PC-9 (cell line): Measurements from ENCODE around the gene GMDS. TPM values are rescaled to one million over a fixed set of nuclear protein-coding genes. Genes with fewer than 3 reads are reported as not detected.

Experiments
- BruUV-seq: library from RNA; stranded (reverse); fragments of 400-500 nt; replicated peaks from 2 replicates; lab custom pipeline; 2021; lab: Mats Ljungman, UMichigan
- CTCF ChIA-PET: fragments of 300-600 bp; sonication (Branson Sonifier 250); formaldehyde crosslinking; loops from one replicate; lab custom pipeline; 2022; ENCODE audit warnings: antibody characterized with exemption; lab: Charles Lee
- POLR2A ChIA-PET: fragments of 300-600 bp; sonication (Branson Sonifier 250); formaldehyde crosslinking; loops from one replicate; lab custom pipeline; 2022; ENCODE audit warnings: antibody characterized with exemption; ENCODE audit not compliant: unreplicated experiment; lab: Charles Lee
- DNase-seq, 2 experiments: peaks; one replicate each; pipeline versions ENCODE4 v3.0.0 to v3.0.0-alpha.2; 2015 to 2022; ENCODE audit warnings: mixed read lengths in 1 of 2
- H2AFZ ChIP-seq: fragments of 200-600 bp; sonication (generic); 2 replicates; pipeline ENCODE4 v1.8.1; 2017; ENCODE audit warnings: antibody characterized with exemption
- H3F3A ChIP-seq: fragments of 200-600 bp; sonication (generic); 2 replicates; pipeline ENCODE4 v1.8.1; 2017; ENCODE audit warnings: antibody characterized with exemption, mild to moderate bottlenecking, low read depth; ENCODE audit not compliant: insufficient read depth
- H3K27ac ChIP-seq: fragments of 200-600 bp; sonication (generic); 2 replicates; pipeline ENCODE4 v1.6.1; 2016; ENCODE audit warnings: mixed run types
- H3K27me3 ChIP-seq: fragments of 200-600 bp; sonication (generic); 2 replicates; pipeline ENCODE4 v1.6.1; 2016; ENCODE audit warnings: low read depth, mixed run types; ENCODE audit not compliant: insufficient read depth
- H3K36me3 ChIP-seq: fragments of 200-600 bp; sonication (generic); 2 replicates; pipeline ENCODE4 v1.6.1; 2016; ENCODE audit warnings: low read depth, mixed run types
- H3K4me1 ChIP-seq: fragments of 200-600 bp; sonication (generic); replicated peaks from 2 replicates; pipeline ENCODE4 v1.6.1; 2016; ENCODE audit warnings: mixed run types; ENCODE audit not compliant: insufficient read depth
- H3K4me2 ChIP-seq: fragments of 200-600 bp; sonication (generic); 2 replicates; pipeline ENCODE4 v1.6.1; 2017; ENCODE audit warnings: mixed run types
- H3K4me3 ChIP-seq: fragments of 200-600 bp; sonication (generic); 2 replicates; pipeline ENCODE4 v1.6.1; 2016; ENCODE audit warnings: mixed run types
- H3K79me2 ChIP-seq: fragments of 200-600 bp; sonication (generic); 2 replicates; pipeline ENCODE4 v1.6.1; 2017; ENCODE audit warnings: low read depth, mixed run types
- H3K9me2 ChIP-seq: fragments of 200-600 bp; sonication (generic); 2 replicates; pipeline ENCODE4 v1.8.1; 2017; ENCODE audit warnings: mild to moderate bottlenecking; ENCODE audit not compliant: insufficient read depth
- H3K9me3 ChIP-seq: fragments of 200-600 bp; sonication (generic); 2 replicates; pipeline ENCODE4 v1.8.1; 2016; ENCODE audit warnings: low read depth; ENCODE audit not compliant: insufficient read depth
- H4K20me1 ChIP-seq: fragments of 200-600 bp; sonication (generic); 2 replicates; pipeline ENCODE4 v1.8.1; 2017; ENCODE audit not compliant: insufficient read depth
- CTCF ChIP-seq: fragments of 200-600 bp; sonication (generic); conservative IDR thresholded peaks from 2 replicates; pipeline ENCODE4 v1.6.1; 2017; ENCODE audit warnings: mixed run types, antibody characterized with exemption, mild to moderate bottlenecking, moderate library complexity
- EZH2 ChIP-seq: fragments of 200-600 bp; sonication (generic); IDR thresholded peaks from 2 replicates; pipeline ENCODE4 v1.8.0; 2017; ENCODE audit warnings: antibody characterized with exemption, low read depth
- intact Hi-C: fragments of 100-400 bp; cut with micrococcal nuclease; formaldehyde crosslinking; loops from one replicate; pipeline ENCODE4 v1.10.0; 2022; ENCODE audit not compliant: unreplicated experiment
- total RNA-seq: library from RNA; stranded (reverse); gene quantifications from 2 replicates; pipeline ENCODE4 v1.2.3, GENCODE V29; 2021

GMDS gene
- total RNA-seq, 1 experiment from 2014 or later: 30.1 TPM

GRCh38 chr6:2266841-2267240 lies 21.4 kb upstream of the GMDS start:
- Histone ChIP-seq H3K9me3 (no peaks in the 10 kb centered on the region), H3K4me3 (no peak overlapping the region), H3K79me2 (no peaks in the 10 kb centered on the region), H3K27ac (no peak overlapping the region), H3F3A (no peaks in the 10 kb centered on the region), H4K20me1 (no peaks in the 10 kb centered on the region), H3K4me1 (no peaks in the 10 kb centered on the region), H2AFZ (no peak overlapping the region), H3K27me3 (no peaks in the 10 kb centered on the region), H3K4me2 (no peak overlapping the region), H3K9me2 (no peaks in the 10 kb centered on the region), H3K36me3 (no peaks in the 10 kb centered on the region)
- no peak for TF ChIP-seq CTCF
- TF ChIP-seq EZH2: no peak
- BruUV-seq: no TSS peak
- DNase-seq: no peak
- ChIA-PET CTCF (no interaction called here), POLR2A (no interaction called here)
- intact Hi-C loops: no loop called here

- H3K9me2 ChIP-seq: no peaks in the 10 kb centered on the region
- no peaks in the 10 kb centered on the region for H3K27me3 ChIP-seq
- H3K4me3 ChIP-seq: no peak overlapping the region
- intact Hi-C loops: no loop called here
- ChIA-PET POLR2A (no interaction called here), CTCF (no interaction called here)
- H3K79me2 ChIP-seq: no peaks in the 10 kb centered on the region
- no peak for DNase-seq
- no peaks in the 10 kb centered on the region for H3K9me3 ChIP-seq
- H3F3A ChIP-seq: no peaks in the 10 kb centered on the region
- TF ChIP-seq EZH2: no peak
- no peak for TF ChIP-seq CTCF
- no peak overlapping the region for H2AFZ ChIP-seq
- no peaks in the 10 kb centered on the region for H3K36me3 ChIP-seq
- no peak overlapping the region for H3K4me2 ChIP-seq
- no peak overlapping the region for H3K27ac ChIP-seq
- H4K20me1 ChIP-seq: no peaks in the 10 kb centered on the region
- BruUV-seq: no TSS peak
- H3K4me1 ChIP-seq: no peaks in the 10 kb centered on the region
Observed at GRCh38 chr6:2266031-2266795, 20.8 kb upstream of the GMDS start.

GRCh38 chr6:2264932-2265331 lies 19.5 kb upstream of the GMDS start:
- no peak for DNase-seq
- H3K36me3 ChIP-seq: no peaks in the 10 kb centered on the region
- H3K4me3 ChIP-seq: no peak overlapping the region
- no peaks in the 10 kb centered on the region for H3K4me1 ChIP-seq
- no peaks in the 10 kb centered on the region for H3F3A ChIP-seq
- H3K79me2 ChIP-seq: no peaks in the 10 kb centered on the region
- H3K27me3 ChIP-seq: no peaks in the 10 kb centered on the region
- no TSS peak for BruUV-seq
- intact Hi-C loops: no loop called here
- ChIA-PET CTCF (no interaction called here), POLR2A (no interaction called here)
- H3K27ac ChIP-seq: no peak overlapping the region
- H3K9me2 ChIP-seq: no peaks in the 10 kb centered on the region
- no peaks in the 10 kb centered on the region for H3K9me3 ChIP-seq
- H2AFZ ChIP-seq: no peak overlapping the region
- no peak for TF ChIP-seq CTCF
- no peak overlapping the region for H3K4me2 ChIP-seq
- H4K20me1 ChIP-seq: no peaks in the 10 kb centered on the region
